Neural progenitor cell (in vitro differentiated cells): ENCODE measurements around the gene CACNG3.

Experiments used
- CTCF ChIP-seq: fragments of 200-600 bp; sonication (generic); IDR thresholded peaks from 2 replicates; pipeline ENCODE4 v1.5.1; 2017; ENCODE audit warnings: antibody characterized with exemption, mild to moderate bottlenecking
- EZH2 ChIP-seq: fragments of 200-600 bp; sonication (generic); IDR thresholded peaks from 2 replicates; pipeline ENCODE4 v1.6.1; 2017; ENCODE audit warnings: antibody characterized with exemption, mild to moderate bottlenecking, moderate library complexity
- EZH2phosphoT487 ChIP-seq: fragments of 200-600 bp; sonication (generic); IDR thresholded peaks from 2 replicates; pipeline ENCODE4 v1.6.1; 2017; ENCODE audit warnings: antibody characterized with exemption

GRCh38 chr16:24288516-24288915, 32.4 kb downstream of the CACNG3 start:
- TF ChIP-seq EZH2phosphoT487, result no peak
- TF ChIP-seq CTCF, result no peak
- no peak for TF ChIP-seq EZH2
